Measurements from ENCODE around the gene TMEM256. TPM values are rescaled to one million over a fixed set of nuclear protein-coding genes. Genes with fewer than 3 reads are reported as not detected.

The TMEM256 gene
- total and polyA plus RNA-seq, 2 experiments from 2014 or later: 40.1 to 59.3 TPM

GRCh38 chr17:7418472-7419152 is 14.7 kb upstream of the TMEM256 start:
- H3K27ac ChIP-seq: no peak overlapping the region

DNA sequence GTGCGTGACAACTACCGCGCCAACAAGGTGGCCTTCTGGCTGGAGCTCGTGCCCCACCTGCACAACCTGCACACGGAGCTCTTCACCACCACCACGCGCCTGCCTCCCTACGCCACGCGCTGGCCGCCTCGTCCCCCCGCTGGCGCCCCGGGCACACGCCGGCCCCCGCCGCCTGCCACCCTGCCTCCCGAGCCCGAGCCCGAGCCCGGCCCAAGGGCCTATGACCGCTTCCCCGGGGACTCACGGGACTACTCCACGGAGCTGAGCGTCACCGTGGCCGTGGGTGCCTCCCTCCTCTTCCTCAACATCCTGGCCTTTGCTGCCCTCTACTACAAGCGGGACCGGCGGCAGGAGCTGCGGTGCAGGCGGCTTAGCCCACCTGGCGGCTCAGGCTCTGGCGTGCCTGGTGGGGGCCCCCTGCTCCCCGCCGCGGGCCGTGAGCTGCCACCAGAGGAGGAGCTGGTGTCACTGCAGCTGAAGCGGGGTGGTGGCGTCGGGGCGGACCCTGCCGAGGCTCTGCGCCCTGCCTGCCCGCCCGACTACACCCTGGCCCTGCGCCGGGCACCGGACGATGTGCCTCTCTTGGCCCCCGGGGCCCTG is 13.3 kb upstream of the TMEM256 start:
- Histone ChIP-seq H3K9ac (no peak overlapping the region), H3K79me2 (ENCODE audit: insufficient read depth) (no peaks in the 10 kb centered on the region), H4K20me1 (ENCODE audit: insufficient read depth) (no peaks in the 10 kb centered on the region), H3K4me2 (ENCODE audit: unreplicated experiment) (no peak overlapping the region), H3K27me3 (replicated peaks; ENCODE audit: insufficient read depth) (no peaks in the 10 kb centered on the region), H3K4me1 (ENCODE audit: insufficient read depth) (peaks cover 16% of the 10 kb centered on the region), H3K36me3 (ENCODE audit: low read depth) (no peaks in the 10 kb centered on the region), H3F3A (ENCODE audit: insufficient read depth) (peaks cover 10% of the 10 kb centered on the region), H3K4me3 (no peak overlapping the region), H2AFZ (no peak overlapping the region), H3K9me2 (ENCODE audit: insufficient read depth) (no peaks in the 10 kb centered on the region), H3K27ac (no peak overlapping the region), H3K9me3 (ENCODE audit: low read depth) (no peaks in the 10 kb centered on the region)
- in situ Hi-C loops (cut with MboI): no loop called here
- no peak for DNase-seq
- WGBS, 2 experiments (ENCODE audit: low coverage in 1 of 2, low lambda C conversion rate in 2 of 2, missing lambda C conversion rate in 2 of 2): 96 to 97% methylated on average over 23 to 54 of the region's 54 CpGs
- TF ChIP-seq EZH2phosphoT487 (IDR thresholded peaks at IDR 0.05; ENCODE audit: insufficient read depth, low read depth) (no peak), EZH2 (IDR thresholded peaks at IDR 0.05; ENCODE audit: insufficient read depth, poor library complexity, severe bottlenecking) (no peak)

More at GRCh38 chr17:7418472-7419152, 14.7 kb upstream of the TMEM256 start:
- no peaks in the 10 kb centered on the region for H4K20me1 ChIP-seq (ENCODE audit: insufficient read depth)
- H3K4me2 ChIP-seq (ENCODE audit: unreplicated experiment): no peak overlapping the region
- H3K9me2 ChIP-seq (ENCODE audit: insufficient read depth): no peaks in the 10 kb centered on the region
- H3K79me2 ChIP-seq (ENCODE audit: insufficient read depth): no peaks in the 10 kb centered on the region
- peaks cover 3% of the 10 kb centered on the region for H3K4me1 ChIP-seq (ENCODE audit: insufficient read depth)
- H3K4me3 ChIP-seq: no peak overlapping the region
- H3K27me3 ChIP-seq (replicated peaks; ENCODE audit: insufficient read depth): no peaks in the 10 kb centered on the region
- in situ Hi-C loops (cut with MboI): no loop called here
- H2AFZ ChIP-seq: no peak overlapping the region
- no peak for TF ChIP-seq EZH2 (IDR thresholded peaks at IDR 0.05; ENCODE audit: insufficient read depth, poor library complexity, severe bottlenecking)
- no peak for TF ChIP-seq EZH2phosphoT487 (IDR thresholded peaks at IDR 0.05; ENCODE audit: insufficient read depth, low read depth)
- H3K9me3 ChIP-seq (ENCODE audit: low read depth): no peaks in the 10 kb centered on the region
- DNase-seq: no peak
- WGBS, 2 experiments (ENCODE audit: low coverage in 1 of 2, low lambda C conversion rate in 2 of 2, missing lambda C conversion rate in 2 of 2): 83 to 84% methylated on average over 15 to 18 of the region's 18 CpGs
- no peaks in the 10 kb centered on the region for H3F3A ChIP-seq (ENCODE audit: insufficient read depth)
- no peaks in the 10 kb centered on the region for H3K36me3 ChIP-seq (ENCODE audit: low read depth)
- H3K9ac ChIP-seq: no peak overlapping the region

DNA sequence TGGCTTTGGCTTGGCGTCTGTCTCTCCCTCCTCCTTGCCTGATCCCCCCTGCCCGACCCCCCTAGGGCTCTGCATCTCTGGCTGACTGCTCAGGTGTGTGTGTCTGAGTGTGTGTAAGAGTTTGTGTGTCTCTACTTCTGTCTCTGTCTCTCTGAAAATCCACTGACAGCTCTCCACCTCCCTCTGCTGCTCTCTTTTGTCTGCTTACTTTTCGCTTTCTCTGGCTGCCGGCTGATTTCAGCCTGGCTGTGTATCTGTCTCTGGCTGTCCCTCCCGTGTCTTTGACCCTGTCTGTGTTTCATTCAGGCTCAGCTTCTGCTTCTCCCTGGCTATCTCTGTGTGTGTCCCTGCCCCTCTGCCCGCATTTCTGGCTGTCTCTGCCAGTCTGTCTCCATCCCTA is 12.4 kb upstream of the TMEM256 start:
- no peaks in the 10 kb centered on the region for H3K9me3 ChIP-seq (ENCODE audit: low read depth)
- TF ChIP-seq EZH2 (IDR thresholded peaks at IDR 0.05; ENCODE audit: insufficient read depth, poor library complexity, severe bottlenecking) (no peak), EZH2phosphoT487 (IDR thresholded peaks at IDR 0.05; ENCODE audit: insufficient read depth, low read depth) (no peak)
- H3K4me2 ChIP-seq (ENCODE audit: unreplicated experiment): no peak overlapping the region
- no peaks in the 10 kb centered on the region for H3K9me2 ChIP-seq (ENCODE audit: insufficient read depth)
- H2AFZ ChIP-seq: no peak overlapping the region
- no peaks in the 10 kb centered on the region for H3K79me2 ChIP-seq (ENCODE audit: insufficient read depth)
- H3K9ac ChIP-seq: no peak overlapping the region
- H4K20me1 ChIP-seq (ENCODE audit: insufficient read depth): no peaks in the 10 kb centered on the region
- H3K4me1 ChIP-seq (ENCODE audit: insufficient read depth): peaks cover 16% of the 10 kb centered on the region
- in situ Hi-C loops (cut with MboI): no loop called here
- H3F3A ChIP-seq (ENCODE audit: insufficient read depth): peaks cover 12% of the 10 kb centered on the region
- no peak overlapping the region for H3K27ac ChIP-seq
- no peak for DNase-seq
- H3K36me3 ChIP-seq (ENCODE audit: low read depth): no peaks in the 10 kb centered on the region
- 70 to 73% methylated on average over 6 of the region's 6 CpGs for WGBS, 2 experiments (ENCODE audit: low coverage in 1 of 2, low lambda C conversion rate in 2 of 2, missing lambda C conversion rate in 2 of 2)
- H3K27me3 ChIP-seq (replicated peaks; ENCODE audit: insufficient read depth): no peaks in the 10 kb centered on the region
- H3K4me3 ChIP-seq: no peak overlapping the region

- Histone ChIP-seq H3K4me1 (ENCODE audit: insufficient read depth) (peaks cover 16% of the 10 kb centered on the region), H3K4me2 (ENCODE audit: unreplicated experiment) (no peak overlapping the region), H3K9me2 (ENCODE audit: insufficient read depth) (no peaks in the 10 kb centered on the region), H2AFZ (no peak overlapping the region), H3K27ac (no peak overlapping the region), H3K79me2 (ENCODE audit: insufficient read depth) (no peaks in the 10 kb centered on the region), H3K9me3 (ENCODE audit: low read depth) (no peaks in the 10 kb centered on the region), H3K36me3 (ENCODE audit: low read depth) (no peaks in the 10 kb centered on the region), H4K20me1 (ENCODE audit: insufficient read depth) (no peaks in the 10 kb centered on the region), H3K9ac (no peak overlapping the region), H3K4me3 (no peak overlapping the region), H3F3A (ENCODE audit: insufficient read depth) (peaks cover 12% of the 10 kb centered on the region), H3K27me3 (replicated peaks; ENCODE audit: insufficient read depth) (no peaks in the 10 kb centered on the region)
- DNase-seq: no peak
- 83 to 84% methylated on average over 23 of the region's 23 CpGs for WGBS, 2 experiments (ENCODE audit: low coverage in 1 of 2, low lambda C conversion rate in 2 of 2, missing lambda C conversion rate in 2 of 2)
- in situ Hi-C loops (cut with MboI): no loop called here
- no peak for TF ChIP-seq EZH2 (IDR thresholded peaks at IDR 0.05; ENCODE audit: insufficient read depth, poor library complexity, severe bottlenecking)
- TF ChIP-seq EZH2phosphoT487 (IDR thresholded peaks at IDR 0.05; ENCODE audit: insufficient read depth, low read depth): no peak
These were observed 11.9 kb upstream of the TMEM256 start for GRCh38 chr17:7415784-7416183.
